Measurements from ENCODE around the gene CD4.
A peak's percentile ranks its signal among the peaks of the same experiment; 100 is the strongest.

Gene CD4

DNA sequence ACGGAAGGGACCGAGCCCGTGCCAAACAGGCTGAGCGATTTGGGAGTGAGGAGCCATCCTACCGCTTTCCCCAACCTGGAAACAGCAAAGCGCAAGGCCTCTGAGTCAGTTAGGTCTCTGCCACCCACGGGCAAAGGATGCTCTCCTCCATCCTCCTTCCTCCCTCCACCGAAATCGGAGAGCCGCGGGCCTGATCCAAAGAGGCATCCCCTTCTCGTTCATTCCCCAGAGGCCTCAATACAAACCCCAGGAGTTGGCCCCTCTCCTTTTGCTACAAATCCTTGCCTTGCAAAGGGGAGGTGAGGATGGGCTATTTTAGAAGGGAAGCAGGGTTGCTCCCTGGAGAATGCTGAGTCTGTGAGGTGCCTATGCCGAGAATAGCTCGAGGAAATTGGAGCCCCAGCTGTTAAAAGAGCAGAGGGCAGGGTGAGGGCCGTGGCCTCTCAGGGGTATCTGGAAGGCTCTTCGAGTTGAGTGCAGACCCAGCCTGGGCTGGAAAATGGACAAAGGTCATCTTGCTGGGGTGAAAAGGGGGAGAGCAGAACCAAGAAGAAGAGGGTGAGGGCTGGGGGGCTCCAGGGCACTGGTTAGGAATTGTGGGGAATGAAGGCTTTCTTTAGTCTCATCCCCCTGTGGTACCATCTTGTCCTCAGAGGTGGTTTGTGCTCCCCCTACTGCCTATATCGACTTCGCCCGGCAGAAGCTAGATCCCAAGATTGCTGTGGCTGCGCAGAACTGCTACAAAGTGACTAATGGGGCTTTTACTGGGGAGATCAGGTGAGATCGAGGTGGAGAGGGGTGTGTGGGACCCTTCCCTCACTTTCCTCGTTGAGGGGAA is 79.1 kb downstream of the CD4 start:
- peak overlapping the region; percentile 99 for H3K27ac ChIP-seq
- TF ChIP-seq, protein P1, sequence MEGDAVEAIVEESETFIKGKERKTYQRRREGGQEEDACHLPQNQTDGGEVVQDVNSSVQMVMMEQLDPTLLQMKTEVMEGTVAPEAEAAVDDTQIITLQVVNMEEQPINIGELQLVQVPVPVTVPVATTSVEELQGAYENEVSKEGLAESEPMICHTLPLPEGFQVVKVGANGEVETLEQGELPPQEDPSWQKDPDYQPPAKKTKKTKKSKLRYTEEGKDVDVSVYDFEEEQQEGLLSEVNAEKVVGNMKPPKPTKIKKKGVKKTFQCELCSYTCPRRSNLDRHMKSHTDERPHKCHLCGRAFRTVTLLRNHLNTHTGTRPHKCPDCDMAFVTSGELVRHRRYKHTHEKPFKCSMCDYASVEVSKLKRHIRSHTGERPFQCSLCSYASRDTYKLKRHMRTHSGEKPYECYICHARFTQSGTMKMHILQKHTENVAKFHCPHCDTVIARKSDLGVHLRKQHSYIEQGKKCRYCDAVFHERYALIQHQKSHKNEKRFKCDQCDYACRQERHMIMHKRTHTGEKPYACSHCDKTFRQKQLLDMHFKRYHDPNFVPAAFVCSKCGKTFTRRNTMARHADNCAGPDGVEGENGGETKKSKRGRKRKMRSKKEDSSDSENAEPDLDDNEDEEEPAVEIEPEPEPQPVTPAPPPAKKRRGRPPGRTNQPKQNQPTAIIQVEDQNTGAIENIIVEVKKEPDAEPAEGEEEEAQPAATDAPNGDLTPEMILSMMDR (conservative IDR thresholded peaks at IDR 0.05): no peak

DNA sequence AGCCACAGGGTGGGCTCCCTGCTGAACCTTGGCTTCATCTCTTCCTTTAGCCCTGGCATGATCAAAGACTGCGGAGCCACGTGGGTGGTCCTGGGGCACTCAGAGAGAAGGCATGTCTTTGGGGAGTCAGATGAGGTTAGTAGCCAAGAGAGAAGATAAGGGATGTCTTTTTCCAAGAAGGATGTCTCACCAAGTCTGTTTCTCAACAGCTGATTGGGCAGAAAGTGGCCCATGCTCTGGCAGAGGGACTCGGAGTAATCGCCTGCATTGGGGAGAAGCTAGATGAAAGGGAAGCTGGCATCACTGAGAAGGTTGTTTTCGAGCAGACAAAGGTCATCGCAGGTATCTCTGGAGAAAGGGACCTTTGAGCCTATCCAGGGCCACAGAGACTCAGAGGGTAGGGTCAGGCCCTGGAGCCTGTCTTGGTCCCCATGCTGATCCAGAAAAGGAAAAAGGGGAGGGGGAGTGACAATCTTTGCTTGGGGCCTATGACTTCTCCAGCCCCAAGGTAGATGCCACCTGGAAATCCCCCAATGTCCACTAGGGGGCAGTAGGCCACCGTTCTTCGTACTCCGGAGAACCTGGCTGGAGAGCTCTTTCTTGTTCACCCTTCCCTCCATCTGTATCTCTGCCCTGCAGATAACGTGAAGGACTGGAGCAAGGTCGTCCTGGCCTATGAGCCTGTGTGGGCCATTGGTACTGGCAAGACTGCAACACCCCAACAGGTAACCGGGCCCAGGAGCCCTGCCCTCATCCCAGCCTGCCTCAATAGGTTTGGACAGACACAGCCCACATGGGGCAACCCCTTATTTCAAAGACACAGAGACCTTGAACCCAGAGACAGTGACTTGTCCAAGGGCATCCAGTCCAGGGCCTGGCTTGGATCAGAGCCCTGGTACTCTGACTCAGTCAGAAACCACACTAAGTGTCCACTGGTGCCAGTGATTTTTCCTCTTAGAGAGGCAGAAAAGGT is 80.0 kb downstream of the CD4 start:
- peak overlapping the region; percentile 99 for H3K27ac ChIP-seq

DNA sequence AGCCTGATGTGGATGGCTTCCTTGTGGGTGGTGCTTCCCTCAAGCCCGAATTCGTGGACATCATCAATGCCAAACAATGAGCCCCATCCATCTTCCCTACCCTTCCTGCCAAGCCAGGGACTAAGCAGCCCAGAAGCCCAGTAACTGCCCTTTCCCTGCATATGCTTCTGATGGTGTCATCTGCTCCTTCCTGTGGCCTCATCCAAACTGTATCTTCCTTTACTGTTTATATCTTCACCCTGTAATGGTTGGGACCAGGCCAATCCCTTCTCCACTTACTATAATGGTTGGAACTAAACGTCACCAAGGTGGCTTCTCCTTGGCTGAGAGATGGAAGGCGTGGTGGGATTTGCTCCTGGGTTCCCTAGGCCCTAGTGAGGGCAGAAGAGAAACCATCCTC is 81.0 kb downstream of the CD4 start:
- H3K27ac ChIP-seq: peak overlapping the region; percentile 99

More for the DNA sequence above, 80.0 kb downstream of the CD4 start:
- TF ChIP-seq, protein P1 (conservative IDR thresholded peaks at IDR 0.05): peak; percentile 96

Measured in VCaP (cell line).